Gastroesophageal sphincter (tissue), 4 donors: ENCODE measurements around the gene RTKN. TPM values are rescaled to one million over a fixed set of nuclear protein-coding genes. Genes with fewer than 3 reads are reported as not detected.
A peak's percentile ranks its signal among the peaks of the same experiment; 100 is the strongest.

ENCODE experiments used
- ATAC-seq: fragments of 150-250 bp; one replicate; pipeline ENCODE4 v1.9.1; 2016; ENCODE audit warnings: mild to moderate bottlenecking, moderate library complexity
- H3K27ac ChIP-seq, 4 donors: fragments of 200-600 bp; sonication (generic) in 3 of 4; 1 replicate in 3 of 4; 2 replicates in 1 of 4; pipeline ENCODE4 v1.5.1; 2016 to 2019
- H3K27me3 ChIP-seq: fragments of 200-600 bp; sonication (generic); one replicate; pipeline ENCODE4 v1.5.1; 2019
- H3K36me3 ChIP-seq, 2 donors: fragments of 200-600 bp; sonication (generic); one replicate each; pipeline ENCODE4 v1.5.1; 2019; ENCODE audit warnings: control low read depth in 1 of 2
- H3K4me1 ChIP-seq, 3 donors: fragments of 200-600 bp; sonication (generic); 1 replicate in 2 of 3; 2 replicates in 1 of 3; pipeline ENCODE4 v1.5.1; 2016 to 2019; ENCODE audit warnings: control low read depth in 2 of 3
- H3K4me3 ChIP-seq, 2 donors: fragments of 200-600 bp; sonication (generic); one replicate each; pipeline ENCODE4 v1.5.1; 2019; ENCODE audit warnings: mild to moderate bottlenecking in 1 of 2, moderate library complexity in 1 of 2
- H3K9me3 ChIP-seq, 3 donors: fragments of 200-600 bp; sonication (generic); one replicate each; pipeline ENCODE4 v1.5.1; 2017 to 2019; ENCODE audit warnings: control low read depth in 2 of 3
- CTCF ChIP-seq, 4 experiments: fragments of 200-600 bp in 2 of 4; fragments of 450-650 bp in 2 of 4; sonication (generic) in 1 of 4; IDR thresholded peaks; one replicate each; pipeline ENCODE4 v1.5.1; 2017 to 2019; ENCODE audit warnings: antibody characterized with exemption in 4 of 4, mild to moderate bottlenecking in 2 of 4, moderate library complexity in 2 of 4
- EP300 ChIP-seq: sonication (generic); formaldehyde crosslinking; IDR thresholded peaks from one replicate; pipeline ENCODE4 v1.6.1; 2017; ENCODE audit warnings: antibody characterized with exemption, mild to moderate bottlenecking
- POLR2A ChIP-seq, 2 donors: fragments of 450-650 bp; IDR thresholded peaks; one replicate each; pipeline ENCODE4 v1.6.1; 2017; ENCODE audit warnings: antibody characterized with exemption in 2 of 2, mild to moderate bottlenecking in 2 of 2, moderate library complexity in 1 of 2
- POLR2AphosphoS5 ChIP-seq: sonication (generic); formaldehyde crosslinking; IDR thresholded peaks from one replicate; pipeline ENCODE4 v1.6.1; 2017; ENCODE audit warnings: antibody characterized with exemption
- WGBS, 2 donors: methylation state at CpG; one replicate each; pipeline ENCODE4 v1.1.5; 2018; ENCODE audit warnings: low coverage in 1 of 2; 5-methylcytosine and 5-hydroxymethylcytosine counted together
- total RNA-seq, 4 donors: library from RNA; depleted of rRNA; stranded (reverse); fragments of >200 nt; gene quantifications; one replicate each; pipeline ENCODE4 v1.1.0, GENCODE V29; 2016

RTKN gene
- total RNA-seq, 4 donors from 2014 or later: 10.9 to 17.3 (median 14.0) TPM

- H3K4me3 ChIP-seq: no peak overlapping the region
- ATAC-seq: no peak
- H3K4me1 ChIP-seq: peaks cover 0 to 49% (median 9%) of the 10 kb centered on the region in 3 donors
- H3K27me3 ChIP-seq: no peaks in the 10 kb centered on the region
- 64 to 77% methylated on average over 3 of the region's 3 CpGs for WGBS, 2 donors
- no peak overlapping the region for H3K27ac ChIP-seq
- H3K9me3 ChIP-seq: no peaks in the 10 kb centered on the region
- H3K36me3 ChIP-seq: no peaks in the 10 kb centered on the region
- TF ChIP-seq EP300 (no peak), POLR2AphosphoS5 (no peak), POLR2A (IDR thresholded peaks at IDR 0.05) (no peak), CTCF (IDR thresholded peaks at IDR 0.05) (no peak)
These were observed 25.0 kb downstream of the RTKN start for GRCh38 chr2:74416778-74417177.

DNA sequence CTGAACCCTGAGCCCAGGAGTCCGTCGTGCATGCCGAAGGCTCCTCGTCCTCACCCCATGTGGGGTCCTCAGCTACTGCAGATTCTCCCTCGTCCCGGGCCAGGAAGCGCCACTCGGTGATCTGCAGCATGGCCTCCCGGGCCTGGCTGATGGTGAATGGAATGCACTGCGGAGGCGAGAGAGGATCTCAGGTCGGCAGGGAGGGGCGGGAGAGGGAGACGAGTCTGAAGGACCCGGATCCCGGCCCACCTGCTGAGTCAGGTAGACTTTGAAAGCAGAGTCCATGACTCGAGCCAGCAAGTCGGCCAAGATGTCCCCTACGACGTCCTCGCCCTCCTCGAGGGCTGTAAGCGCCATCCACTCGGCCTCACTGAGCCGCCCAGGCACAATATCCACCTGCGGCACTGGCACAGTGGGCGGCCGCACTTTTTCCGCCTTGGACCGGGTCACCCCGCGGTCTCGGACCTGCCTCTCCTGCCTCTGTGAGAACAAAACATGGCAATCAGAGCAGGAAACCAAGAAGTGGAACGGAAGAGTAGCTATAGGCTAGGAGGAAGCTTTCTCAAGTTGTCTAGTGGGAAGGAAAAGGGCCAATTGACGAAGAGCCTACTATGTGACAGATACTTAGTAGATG is 25.9 kb downstream of the RTKN start:
- H3K4me1 ChIP-seq: peaks cover 0 to 44% (median 9%) of the 10 kb centered on the region in 3 donors

GRCh38 chr2:74414881-74415761 is 26.6 kb downstream of the RTKN start:
- WGBS, 2 donors: 3% methylated on average over 10 of the region's 66 CpGs; no CpG with 5 or more reads in 1 of the 2 donors
- H3K27ac ChIP-seq: peak overlapping the region in 3 of 4 donors; percentile 54 to 68 (median 59)
- peak overlapping the region; percentile 36 to 61 for H3K4me3 ChIP-seq
- TF ChIP-seq POLR2AphosphoS5 (no peak), CTCF (IDR thresholded peaks at IDR 0.05) (peak in 3 of 4 experiments; percentile 1 to 72 (median 34))
- peak; percentile 79 for ATAC-seq
- no peaks in the 10 kb centered on the region for H3K9me3 ChIP-seq
- H3K36me3 ChIP-seq: no peaks in the 10 kb centered on the region
- no peaks in the 10 kb centered on the region for H3K27me3 ChIP-seq
- peaks cover 0 to 37% (median 9%) of the 10 kb centered on the region in 3 donors for H3K4me1 ChIP-seq

More for the DNA sequence above, 25.9 kb downstream of the RTKN start:
- H3K27ac ChIP-seq: peak overlapping the region in 1 of 4 donors; percentile 54
- peak overlapping the region; percentile 36 to 61 for H3K4me3 ChIP-seq
- WGBS, 2 donors: 46 to 93% methylated on average over 10 of the region's 35 CpGs
- no peaks in the 10 kb centered on the region for H3K36me3 ChIP-seq
- no peak for ATAC-seq
- H3K27me3 ChIP-seq: no peaks in the 10 kb centered on the region
- no peaks in the 10 kb centered on the region for H3K9me3 ChIP-seq
- no peak for TF ChIP-seq POLR2A (IDR thresholded peaks at IDR 0.05)
- no peak for TF ChIP-seq EP300
- no peak for TF ChIP-seq POLR2AphosphoS5
- TF ChIP-seq CTCF (IDR thresholded peaks at IDR 0.05): no peak

- WGBS, 2 donors: 100% methylated on average over 1 of the region's 19 CpGs; no CpG with 5 or more reads in 1 of the 2 donors
- Histone ChIP-seq H3K4me3 (peak overlapping the region; percentile 36 to 61), H3K27ac (peak overlapping the region in 3 of 4 donors; percentile 54 to 68 (median 59)), H3K36me3 (no peaks in the 10 kb centered on the region), H3K27me3 (no peaks in the 10 kb centered on the region), H3K4me1 (peaks cover 0 to 37% (median 9%) of the 10 kb centered on the region in 3 donors), H3K9me3 (no peaks in the 10 kb centered on the region)
- no peak for ATAC-seq
- TF ChIP-seq POLR2AphosphoS5 (no peak), POLR2A (IDR thresholded peaks at IDR 0.05) (no peak), CTCF (IDR thresholded peaks at IDR 0.05) (no peak), EP300 (no peak)
These were observed 27.3 kb downstream of the RTKN start for GRCh38 chr2:74414441-74414840.
